Eye (tissue), 1 donor: ENCODE data around the gene PAQR4.

ENCODE experiments used
- DNase-seq: peaks from one replicate; pipeline ENCODE4 v3.0.0-alpha.2; 2015

PAQR4 gene

GRCh38 chr16:2966043-2966807 is 2.9 kb upstream of the PAQR4 start:
- DNase-seq: no peak

DNA sequence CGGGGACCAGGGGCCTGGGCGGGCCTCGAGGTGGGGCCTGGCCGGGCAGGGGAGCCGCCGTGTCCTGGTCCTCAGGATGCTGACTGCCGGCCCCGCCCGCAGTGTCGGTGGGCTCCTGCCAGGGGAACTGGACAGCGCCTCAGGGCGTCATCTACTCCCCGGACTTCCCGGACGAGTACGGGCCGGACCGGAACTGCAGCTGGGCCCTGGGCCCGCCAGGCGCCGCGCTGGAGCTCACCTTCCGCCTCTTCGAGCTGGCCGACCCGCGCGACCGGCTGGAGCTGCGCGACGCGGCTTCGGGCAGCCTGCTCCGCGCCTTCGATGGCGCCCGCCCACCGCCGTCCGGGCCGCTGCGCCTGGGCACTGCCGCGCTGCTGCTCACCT is 2.3 kb upstream of the PAQR4 start:
- DNase-seq: no peak

DNA sequence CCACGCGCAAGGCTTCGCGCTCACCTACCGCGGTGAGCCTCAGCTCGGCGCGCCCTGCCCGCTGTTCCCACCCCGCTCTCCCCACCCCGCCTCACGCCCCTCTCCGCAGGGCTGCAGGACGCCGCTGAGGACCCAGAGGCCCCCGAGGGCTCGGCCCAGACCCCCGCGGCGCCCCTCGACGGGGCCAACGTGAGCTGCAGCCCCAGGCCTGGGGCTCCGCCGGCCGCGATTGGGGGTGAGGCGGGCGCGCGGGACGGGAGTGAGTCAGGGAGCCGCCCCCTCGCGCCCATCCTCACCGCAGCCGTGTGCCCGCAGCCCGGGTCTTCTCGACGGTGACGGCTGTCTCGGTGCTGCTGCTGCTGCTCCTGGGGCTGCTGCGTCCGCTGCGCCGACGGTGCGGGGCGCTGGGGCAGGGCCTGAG is 1.9 kb upstream of the PAQR4 start:
- no peak for DNase-seq

GRCh38 chr16:2967721-2968161 is 1.4 kb upstream of the PAQR4 start:
- DNase-seq: no peak

- DNase-seq: no peak
These were observed 795 bp upstream of the PAQR4 start for GRCh38 chr16:2968368-2968737.

- DNase-seq: peak; percentile 65
These were observed 685 bp downstream of the PAQR4 start for GRCh38 chr16:2969545-2970521.

GRCh38 chr16:2970563-2970962 is 1.4 kb downstream of the PAQR4 start:
- no peak for DNase-seq

DNA sequence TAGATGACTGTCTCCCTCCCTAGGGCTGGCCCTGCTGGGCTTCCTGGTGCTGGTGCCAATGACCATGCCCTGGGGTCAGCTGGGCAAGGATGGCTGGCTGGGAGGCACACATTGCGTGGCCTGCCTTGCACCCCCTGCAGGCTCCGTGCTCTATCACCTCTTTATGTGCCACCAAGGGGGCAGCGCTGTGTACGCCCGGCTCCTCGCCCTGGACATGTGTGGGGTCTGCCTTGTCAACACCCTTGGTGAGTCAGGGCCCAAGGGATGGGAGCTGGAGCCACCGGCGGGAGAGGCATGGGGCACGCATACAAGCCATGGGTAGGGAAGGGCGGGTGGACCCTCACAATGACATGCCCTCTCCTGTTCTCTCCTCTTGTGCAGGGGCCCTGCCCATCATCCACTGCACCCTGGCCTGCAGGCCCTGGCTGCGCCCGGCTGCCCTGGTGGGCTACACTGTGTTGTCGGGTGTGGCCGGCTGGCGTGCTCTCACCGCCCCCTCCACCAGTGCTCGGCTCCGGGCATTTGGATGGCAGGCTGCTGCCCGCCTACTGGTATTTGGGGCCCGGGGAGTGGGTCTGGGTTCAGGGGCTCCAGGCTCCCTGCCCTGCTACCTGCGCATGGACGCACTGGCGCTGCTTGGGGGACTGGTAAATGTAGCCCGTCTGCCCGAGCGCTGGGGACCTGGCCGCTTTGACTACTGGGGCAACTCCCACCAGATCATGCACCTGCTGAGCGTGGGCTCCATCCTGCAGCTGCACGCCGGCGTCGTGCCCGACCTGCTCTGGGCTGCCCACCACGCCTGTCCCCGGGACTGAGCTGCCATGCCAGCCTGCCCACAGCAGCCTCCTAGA is 2.2 kb downstream of the PAQR4 start:
- DNase-seq: no peak

DNA sequence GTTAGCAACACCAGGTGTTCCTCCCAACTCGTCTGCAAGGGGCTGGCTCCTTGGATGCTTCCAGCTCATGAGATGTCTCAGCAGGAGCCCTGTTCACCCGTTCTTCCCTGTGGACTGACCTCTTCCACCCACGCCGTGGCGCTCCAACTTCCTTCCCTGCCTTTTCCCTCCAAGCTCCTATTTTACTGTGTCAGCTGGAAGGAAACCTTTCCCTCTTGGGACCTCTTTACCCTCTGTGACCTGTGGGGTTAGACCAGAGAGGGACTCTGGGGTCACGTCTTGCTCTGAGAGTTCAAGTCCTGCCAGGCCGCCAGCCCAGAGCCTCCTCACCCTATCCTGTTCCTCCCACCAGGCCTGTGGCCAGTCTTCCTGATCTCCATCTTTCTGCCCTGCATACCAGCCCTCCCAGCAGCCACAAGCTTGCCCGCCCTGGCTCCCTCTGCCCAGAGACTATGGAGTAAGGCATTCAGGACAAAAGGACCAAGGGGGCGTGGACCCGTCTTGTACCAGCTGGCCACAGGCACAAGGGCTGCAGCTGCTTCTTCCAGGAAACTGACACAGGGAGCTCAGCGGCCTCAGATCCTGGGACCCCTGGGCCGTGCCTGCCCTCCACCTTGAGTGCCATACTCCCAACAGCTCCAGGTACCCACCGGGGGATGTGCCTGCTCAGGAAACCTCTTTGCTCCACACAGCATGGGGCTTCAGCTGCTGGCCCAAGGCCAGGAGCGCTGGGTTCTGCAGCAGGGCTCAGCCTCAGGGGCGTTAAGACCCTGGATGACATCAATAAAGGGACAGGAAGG is 3.0 kb downstream of the PAQR4 start:
- DNase-seq: no peak

GRCh38 chr16:2973093-2973492 is 3.9 kb downstream of the PAQR4 start:
- no peak for DNase-seq

DNA sequence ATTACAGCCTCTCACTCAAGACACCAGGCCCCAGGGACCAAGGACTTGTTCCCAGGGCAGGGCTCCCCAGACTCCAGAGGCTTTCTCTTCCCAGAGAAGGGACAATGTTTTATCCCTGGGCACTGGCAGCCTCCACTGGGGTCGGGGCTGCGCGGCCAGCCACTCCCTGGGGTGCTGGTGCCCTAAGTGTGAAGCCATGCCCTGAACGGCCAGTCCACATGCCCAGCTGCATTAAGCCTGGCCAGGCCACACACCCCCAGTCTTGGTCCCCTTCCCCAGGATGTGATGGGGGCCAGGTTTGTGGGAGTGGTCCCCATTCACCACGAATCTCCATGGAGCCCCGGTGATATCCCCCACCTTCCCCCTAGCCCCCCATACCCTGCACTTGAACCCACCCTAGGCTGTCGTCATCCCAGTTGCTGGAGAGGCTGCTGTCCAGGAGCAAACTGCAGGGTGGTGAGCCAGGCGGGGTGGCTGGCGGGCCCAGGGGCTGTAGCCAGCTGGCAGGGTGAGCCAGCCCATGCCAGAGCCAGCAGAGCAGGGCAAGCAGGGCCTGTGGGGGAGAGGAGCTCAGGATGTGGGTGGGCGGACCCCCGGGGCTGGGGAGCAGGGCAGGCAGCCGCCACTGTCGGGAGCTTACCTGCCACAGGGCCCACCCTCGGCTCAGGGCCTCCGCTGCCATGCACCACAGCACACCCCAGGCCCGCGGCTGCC is 4.6 kb downstream of the PAQR4 start:
- DNase-seq: no peak

DNA sequence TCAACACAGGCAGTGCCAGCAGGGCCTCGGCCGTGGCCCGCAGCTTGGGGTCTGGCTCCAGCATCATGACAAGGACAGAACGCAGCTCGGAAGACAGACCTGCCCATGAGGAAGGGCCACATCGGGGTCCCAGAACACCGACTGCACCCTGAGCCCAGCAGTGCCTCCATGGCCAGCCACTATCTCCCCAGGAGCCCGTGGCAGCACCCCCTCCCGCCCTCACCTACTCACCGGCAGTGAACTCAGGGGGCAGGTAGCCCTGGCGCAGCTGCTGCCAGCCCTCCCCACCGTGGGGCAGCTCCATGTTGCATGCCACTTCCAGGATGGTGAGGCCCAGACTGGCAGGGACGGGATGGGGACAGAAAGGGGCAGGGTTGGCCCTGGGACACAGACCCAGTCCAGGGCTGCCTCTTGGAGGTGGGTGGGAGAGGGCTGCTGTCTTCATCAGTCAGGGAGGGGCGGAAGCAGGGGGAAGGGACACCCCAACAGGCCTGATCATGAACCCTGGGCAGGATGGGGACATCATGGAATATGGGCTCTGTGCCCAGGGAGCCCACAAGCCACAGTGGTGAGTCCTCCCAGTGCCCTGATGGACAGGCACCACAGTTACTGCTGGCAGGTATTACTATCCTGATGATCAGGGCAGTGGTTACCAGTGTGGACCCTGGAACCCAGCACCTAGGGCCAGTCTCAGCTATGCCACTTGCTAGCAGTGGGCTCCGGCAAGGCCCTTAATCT is 5.3 kb downstream of the PAQR4 start:
- DNase-seq: no peak

DNA sequence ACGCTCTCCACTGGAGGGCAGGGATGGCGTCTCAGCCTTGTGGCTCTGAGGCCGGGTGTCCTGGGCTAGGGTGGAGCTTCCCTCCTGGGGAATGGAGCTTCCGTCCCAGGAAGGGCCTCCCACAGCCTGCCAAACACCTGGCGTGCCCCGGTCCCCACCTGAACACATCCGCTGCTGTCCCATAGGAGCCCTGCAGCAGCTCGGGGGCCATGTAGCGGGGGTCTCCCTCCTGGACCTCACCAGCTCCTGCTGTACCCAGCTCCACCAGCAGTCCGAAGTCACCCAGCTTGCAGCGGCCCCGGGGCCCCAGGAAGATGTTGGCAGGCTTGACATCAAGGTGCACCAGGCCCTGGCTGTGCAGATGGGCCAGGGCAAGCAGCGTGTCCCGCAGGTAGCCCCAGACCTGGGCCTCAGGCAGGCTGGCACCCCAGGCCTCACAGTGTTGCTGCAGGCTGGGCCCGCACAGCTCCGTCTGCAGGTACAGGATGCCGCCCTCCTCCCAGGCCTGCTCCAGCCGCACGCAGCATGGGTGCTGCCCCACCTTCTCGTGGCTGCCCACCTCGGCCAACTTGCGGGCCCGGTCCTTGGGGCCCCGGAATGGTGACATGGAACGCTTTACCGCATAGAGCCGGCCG is 6.1 kb downstream of the PAQR4 start:
- DNase-seq: no peak

DNA sequence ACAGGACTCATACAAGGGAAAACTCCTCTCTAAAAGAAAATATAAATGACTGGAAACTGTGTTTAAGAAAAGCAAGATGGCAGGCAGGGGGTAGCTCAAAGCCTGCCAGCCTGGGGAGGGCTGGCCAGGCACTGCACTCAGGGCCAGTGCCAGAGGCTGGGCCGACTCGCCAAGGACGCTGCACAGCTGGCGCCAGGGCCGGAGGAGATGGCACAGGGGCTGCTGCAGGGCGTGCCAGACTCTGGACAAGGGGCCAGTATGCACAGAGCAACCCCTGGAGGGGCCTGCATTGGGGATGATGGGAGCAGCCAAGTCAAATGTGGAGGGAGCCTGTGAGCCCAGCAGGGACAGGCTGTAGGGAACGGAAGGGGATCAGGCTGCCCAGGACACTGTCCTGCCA is 7.1 kb downstream of the PAQR4 start:
- no peak for DNase-seq

GRCh38 chr16:2976673-2977072 is 7.5 kb downstream of the PAQR4 start:
- DNase-seq: no peak

- no peak for DNase-seq
These were observed 8.3 kb downstream of the PAQR4 start for GRCh38 chr16:2977440-2977839.

DNA sequence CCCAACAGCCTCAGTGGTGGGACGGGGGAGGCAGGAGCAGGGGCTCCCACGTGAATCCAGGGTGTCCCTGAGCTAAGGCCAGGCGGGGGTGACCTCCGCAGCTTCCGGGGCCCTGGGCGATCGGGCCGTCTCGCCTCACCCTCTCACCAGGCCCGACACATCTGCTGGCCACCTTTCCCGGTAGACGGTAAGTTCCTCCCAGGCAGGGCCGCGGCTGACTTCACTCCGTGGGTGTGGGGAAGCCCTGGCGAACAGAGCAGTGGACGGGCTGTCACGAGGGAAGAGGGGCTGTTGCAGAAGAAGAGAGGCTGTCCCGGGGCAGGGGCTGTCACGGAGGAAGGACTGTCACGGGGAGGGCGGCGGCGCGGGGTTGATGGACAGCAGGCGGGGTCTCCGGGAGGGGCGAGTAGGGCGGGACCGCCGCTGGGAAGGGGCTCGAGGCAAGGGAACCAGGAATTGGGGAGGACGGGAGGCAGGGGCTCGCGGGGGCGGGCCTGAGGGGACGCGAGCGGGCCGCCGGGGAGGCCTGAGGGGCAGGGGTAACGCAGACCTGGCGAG is 10.6 kb downstream of the PAQR4 start:
- no peak for DNase-seq

GRCh38 chr16:2980227-2981176 is 11.4 kb downstream of the PAQR4 start, which contains the start of gene PKMYT1:
Gene PKMYT1 (minus strand): TSS chr16:2980446. CDS start chr16:2979657, 789 bp downstream.
- peak; percentile 95 for DNase-seq
